GM18858 (cell line): ENCODE measurements around the gene SSBP3.

Experiments
- ATAC-seq: cut with Tn5 transposase; IDR thresholded peaks from one replicate; pipeline ENCODE4 v1.9.1; 2021; ENCODE audit not compliant: unreplicated experiment

Gene SSBP3

GRCh38 chr1:54272772-54273091 lies 133.5 kb downstream of the SSBP3 start:
- ATAC-seq = no peak

GRCh38 chr1:54272134-54272533 lies 134.1 kb downstream of the SSBP3 start:
- no peak for ATAC-seq

DNA sequence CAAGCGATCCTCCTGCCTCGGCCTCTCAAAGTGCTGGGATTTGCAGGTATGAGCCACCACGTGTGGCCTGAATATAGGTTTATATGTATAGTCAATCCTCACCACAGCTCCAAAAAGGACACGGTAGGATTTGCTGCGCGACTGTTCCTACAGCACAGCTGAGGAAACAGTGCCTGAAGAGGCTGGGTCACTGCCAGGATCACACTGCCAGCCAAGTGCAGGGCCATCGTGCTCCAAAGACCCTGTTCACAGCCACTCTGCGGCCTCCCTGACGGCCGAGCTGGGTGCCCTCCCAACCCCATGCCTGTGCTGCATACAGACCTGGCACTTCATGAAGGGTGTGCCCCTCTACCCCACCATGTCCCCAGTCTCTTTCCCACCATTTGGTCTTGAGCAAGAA lies 134.9 kb downstream of the SSBP3 start:
- ATAC-seq = no peak

GRCh38 chr1:54270543-54270942 lies 135.7 kb downstream of the SSBP3 start:
- ATAC-seq = no peak

DNA sequence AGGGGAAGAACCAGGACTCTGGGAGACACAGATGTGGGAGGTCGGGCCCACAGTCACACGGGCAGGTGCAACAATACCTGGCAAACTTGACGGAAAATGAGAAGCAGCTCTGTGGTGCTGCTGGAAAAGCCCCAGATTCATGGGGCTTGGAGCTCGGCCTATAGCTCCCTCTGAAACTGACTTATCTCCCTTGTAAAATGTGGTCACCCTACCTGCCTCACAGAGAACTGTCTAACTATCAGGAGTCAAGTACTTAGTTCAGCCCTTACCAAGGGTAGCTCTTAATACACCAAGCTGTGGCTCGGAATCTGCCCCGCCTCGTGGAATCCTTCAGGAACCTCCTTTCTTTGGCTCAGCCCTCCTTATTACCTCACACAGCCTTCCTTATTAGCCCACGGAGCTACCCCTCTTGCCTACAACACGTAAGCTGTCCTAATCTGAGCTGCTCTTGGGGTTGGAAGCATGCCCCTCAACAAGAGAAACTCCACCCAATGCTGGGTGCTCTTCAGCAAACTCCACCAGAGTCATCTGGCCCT lies 137.4 kb downstream of the SSBP3 start:
- ATAC-seq = no peak

DNA sequence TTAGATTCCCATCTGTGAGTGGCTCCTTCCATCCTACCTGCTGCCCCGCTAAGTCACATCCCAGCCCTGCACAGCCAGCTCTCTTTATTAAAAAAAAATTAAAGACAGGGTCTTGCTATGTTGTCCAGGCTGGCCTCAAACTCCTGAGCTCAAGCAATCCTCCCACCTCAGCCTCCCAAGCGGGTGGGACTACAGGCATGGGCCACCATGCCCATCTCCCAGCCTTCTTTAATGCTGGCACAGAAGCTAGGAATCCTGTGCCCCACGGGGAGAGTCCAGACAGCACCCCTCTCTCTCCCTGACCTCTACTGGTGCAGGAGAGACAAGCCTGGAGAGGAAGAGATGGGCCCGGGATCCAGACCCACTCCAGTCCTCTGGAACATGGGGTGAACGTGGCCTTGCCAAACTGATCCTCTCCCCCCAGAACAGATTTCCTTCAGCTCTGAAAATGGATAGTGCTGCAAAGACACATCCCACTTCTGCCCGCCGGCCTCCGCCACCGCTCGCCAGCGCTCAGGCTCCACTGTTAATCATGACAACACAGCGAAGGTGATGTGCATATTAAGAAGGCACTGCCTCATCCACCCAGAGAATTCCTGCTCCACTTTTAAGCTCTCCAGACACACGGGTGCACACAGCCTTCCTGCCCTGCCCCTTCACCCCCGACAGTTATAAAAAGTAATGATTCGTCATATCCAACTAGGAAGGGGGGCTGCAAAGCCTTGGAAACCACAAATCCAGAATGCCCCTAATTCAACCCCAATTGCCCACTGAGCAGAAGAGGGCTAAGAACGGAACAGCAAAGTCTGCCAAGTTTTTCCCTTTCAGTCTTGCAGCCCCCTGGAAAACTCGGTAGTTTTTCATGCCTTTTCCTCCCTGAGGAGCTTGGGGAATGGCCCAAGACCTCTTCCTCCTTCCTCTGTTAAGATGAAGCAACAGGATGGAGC lies 138.1 kb downstream of the SSBP3 start:
- ATAC-seq = no peak

GRCh38 chr1:54266908-54267307 lies 139.3 kb downstream of the SSBP3 start:
- ATAC-seq = no peak

DNA sequence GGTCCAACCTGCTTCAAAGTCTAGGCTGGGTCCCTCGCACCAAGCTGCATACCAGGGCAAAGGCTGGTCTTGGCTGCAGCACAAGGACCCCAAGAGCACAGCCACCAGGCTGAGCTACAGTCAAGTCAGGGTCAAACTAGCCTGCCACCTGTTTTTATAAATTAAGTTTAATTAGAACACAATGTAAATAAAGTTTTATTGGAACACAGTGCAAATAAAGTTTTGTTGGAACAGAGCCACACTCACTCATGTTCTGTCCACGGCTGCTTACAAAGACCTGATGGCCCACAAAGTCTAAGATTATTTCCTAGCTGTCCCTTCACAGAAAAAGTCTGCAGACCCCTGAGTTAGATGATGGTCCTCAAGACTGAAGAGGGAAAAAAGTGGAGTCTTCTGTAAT lies 140.0 kb downstream of the SSBP3 start:
- ATAC-seq = no peak

- no peak for ATAC-seq
Measured at GRCh38 chr1:54265659-54266058, 140.5 kb downstream of the SSBP3 start.

GRCh38 chr1:54265126-54265525 lies 141.1 kb downstream of the SSBP3 start:
- no peak for ATAC-seq

DNA sequence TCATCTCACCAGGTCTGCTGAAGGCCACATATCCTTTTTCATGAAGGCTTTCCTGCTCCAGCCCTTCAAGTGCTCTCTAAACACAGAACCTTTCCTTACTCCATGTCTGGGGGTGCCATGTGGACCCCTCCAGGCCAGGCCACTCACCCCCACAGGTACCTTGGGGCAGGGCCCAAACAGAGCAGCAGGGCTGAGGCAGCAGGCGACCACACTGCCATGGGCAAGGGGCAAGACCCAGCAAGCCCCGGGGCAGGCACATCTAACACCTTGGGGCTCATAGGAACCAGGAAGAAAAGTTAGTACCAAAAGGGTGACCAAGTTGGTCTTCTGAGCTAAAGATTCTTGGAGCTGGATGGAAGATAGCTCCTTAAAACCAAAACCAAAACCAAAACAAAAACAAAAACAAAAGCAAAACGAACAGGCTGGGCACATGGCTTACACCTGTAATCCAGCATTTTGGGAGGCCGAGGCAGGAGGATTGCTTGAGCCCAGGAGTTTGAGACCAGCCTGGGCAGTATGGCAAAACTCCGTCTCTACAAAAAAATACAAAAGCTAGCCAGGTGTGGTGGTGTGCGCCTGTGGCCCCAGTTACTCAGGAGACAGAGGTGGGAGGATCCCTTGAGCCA lies 142.5 kb downstream of the SSBP3 start:
- ATAC-seq = no peak

DNA sequence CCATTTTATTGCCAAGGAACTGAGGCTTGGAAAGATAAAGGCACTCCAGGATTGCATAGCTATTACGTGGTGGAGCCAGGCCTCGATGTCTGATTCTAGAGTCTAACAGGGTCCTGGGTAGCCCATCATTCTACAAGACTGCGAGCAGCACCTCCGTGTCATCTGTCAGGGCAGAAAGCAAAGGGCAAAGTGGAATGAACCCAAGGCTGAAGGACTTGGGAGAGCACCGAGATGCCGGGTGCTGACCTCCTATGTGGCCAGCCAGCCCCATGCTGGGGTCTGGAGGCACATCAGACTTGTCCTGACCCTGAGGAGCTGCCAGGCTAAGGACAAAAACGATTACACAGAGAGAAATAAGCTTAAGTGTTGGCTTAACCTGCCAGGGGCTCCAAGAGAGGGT lies 143.9 kb downstream of the SSBP3 start:
- no peak for ATAC-seq

- no peak for ATAC-seq
Measured at GRCh38 chr1:54260810-54261209, 145.4 kb downstream of the SSBP3 start.

GRCh38 chr1:54259546-54260140 lies 146.6 kb downstream of the SSBP3 start:
- no peak for ATAC-seq

- ATAC-seq = no peak
Measured at GRCh38 chr1:54257876-54258275, 148.3 kb downstream of the SSBP3 start.

DNA sequence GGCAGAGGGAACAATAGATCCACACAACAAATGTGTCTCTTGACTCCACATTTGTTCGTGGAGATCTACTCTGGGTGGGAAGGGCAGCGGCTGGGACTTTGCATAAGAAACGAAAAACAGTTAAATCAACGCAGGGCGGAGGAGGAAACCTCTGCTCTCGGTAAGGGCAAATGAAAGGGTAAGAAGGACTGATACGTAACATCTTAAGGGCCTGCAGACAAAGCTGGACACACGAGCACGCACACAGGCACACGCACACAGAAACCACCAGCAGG lies 148.9 kb downstream of the SSBP3 start:
- ATAC-seq = no peak

DNA sequence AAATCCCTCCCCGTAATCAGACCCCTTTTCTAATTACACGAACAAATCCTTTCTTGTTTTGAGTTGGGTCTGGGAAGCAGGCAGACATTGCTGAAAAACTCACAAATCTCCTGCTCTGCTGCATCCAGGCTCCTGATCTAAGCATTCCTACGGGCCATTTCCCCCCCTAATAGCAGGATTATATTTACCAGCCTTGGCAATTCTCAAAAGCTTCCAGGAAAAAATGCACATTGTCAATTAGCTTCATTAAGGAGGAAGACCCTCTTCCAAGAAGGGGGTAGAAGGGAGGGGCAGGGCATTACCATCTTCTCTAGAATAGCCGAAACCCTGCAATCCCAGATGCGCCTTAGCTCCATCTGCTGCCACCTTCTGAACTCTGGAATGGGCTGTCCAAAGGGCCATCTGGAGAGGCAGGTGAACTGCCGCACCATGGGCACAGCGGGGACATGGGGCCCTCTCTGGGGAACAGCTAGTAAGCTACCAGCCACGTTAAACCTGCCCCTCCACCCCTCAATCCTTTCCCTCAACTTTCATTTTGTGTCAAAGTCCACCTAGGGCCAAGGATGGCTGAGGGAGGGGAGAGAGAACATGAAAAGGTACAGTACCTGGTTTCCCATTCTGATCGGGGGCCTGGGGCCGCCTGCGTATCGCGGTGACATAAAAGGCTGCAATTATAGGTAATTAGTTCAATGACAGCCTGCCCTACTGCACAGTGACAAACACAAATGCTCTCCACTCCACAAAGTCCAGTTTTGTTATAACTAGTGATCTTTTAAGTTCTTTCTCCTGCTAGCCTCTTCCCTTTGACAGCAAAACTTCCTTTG lies 149.5 kb downstream of the SSBP3 start:
- no peak for ATAC-seq

DNA sequence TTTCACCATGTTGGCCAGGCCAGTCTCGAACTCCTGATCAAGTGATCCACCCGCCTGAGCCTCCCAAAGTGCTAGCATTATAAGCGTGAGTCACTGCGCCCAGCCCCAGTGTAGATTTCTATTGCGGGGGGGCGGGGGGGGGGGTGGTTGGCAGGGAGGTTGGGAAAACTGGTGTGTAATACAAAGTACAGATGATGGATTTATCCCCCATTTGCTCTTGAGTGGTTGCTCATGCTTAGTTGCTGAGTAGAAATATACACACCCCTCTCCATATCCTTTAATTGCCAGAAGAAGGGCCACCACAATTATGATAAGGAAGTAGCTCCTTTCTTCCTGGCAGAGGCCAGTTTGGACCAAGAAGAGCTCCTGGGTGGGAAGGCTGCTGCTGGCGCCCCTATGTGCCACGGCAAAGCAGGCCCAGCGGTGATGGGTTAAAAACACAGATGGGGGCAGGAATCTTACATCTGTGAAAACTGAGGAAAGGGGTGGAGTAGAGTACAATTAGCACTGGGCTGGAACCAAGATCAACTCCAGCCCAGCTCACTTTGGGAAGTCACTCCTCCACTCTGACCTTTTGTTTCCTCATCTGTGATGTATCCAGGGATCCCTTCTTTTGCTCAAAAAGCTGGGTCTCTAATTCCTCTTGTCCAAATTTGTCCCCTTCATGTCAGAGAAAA lies 151.0 kb downstream of the SSBP3 start:
- no peak for ATAC-seq

- no peak for ATAC-seq
Measured at GRCh38 chr1:54254055-54254454, 152.1 kb downstream of the SSBP3 start.

DNA sequence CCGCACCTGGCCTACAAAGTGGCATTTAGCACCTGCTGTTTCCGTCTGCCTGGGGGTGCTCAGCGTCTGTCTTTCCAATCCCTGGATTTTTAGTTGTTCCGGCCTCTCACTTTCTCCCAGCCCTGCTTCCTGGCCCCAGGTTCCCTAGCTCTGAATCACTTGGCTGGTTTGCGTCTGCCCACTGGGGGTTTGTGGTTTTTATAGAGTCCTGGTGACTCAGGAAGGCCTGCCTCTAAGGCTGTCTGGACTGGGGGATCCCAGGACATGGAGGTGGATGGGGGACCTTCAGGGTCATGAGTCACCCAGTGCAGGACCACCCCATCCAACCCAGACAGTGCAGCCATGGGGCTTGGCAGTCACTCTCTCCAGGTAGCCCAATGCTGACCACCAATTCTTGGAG lies 152.7 kb downstream of the SSBP3 start:
- no peak for ATAC-seq
